HepG2 (cell line): ENCODE results near the gene CLEC16A. TPM values are rescaled to one million over a fixed set of nuclear protein-coding genes. Genes with fewer than 3 reads are reported as not detected.
A peak's percentile ranks its signal among the peaks of the same experiment; 100 is the strongest.

Experiments used
- GTF3A ChIP-seq: sonication (generic); formaldehyde crosslinking; conservative IDR thresholded peaks from 2 replicates; pipeline ENCODE4 v1.4.0; 2020; ENCODE audit warnings: mild to moderate bottlenecking, missing genetic modification reagents
- ISX ChIP-seq: sonication (generic); formaldehyde crosslinking; conservative IDR thresholded peaks from 2 replicates; pipeline ENCODE4 v1.5.0; 2020; ENCODE audit warnings: missing genetic modification reagents
- SMYD3 ChIP-seq: sonication (generic); formaldehyde crosslinking; IDR thresholded peaks from 2 replicates; pipeline ENCODE4 v1.8.1; 2023; ENCODE audit warnings: mild to moderate bottlenecking, missing genetic modification reagents
- SP140L ChIP-seq: sonication (generic); formaldehyde crosslinking; IDR thresholded peaks from 2 replicates; pipeline ENCODE4 v1.4.0; 2020; ENCODE audit warnings: missing genetic modification reagents, borderline replicate concordance
- SRSF9 ChIP-seq: fragments of 200-400 bp; formaldehyde crosslinking; IDR thresholded peaks from 2 replicates; pipeline ENCODE4 v1.6.1; 2018; ENCODE audit warnings: borderline replicate concordance, mild to moderate bottlenecking, low read depth, low read length; ENCODE audit not compliant: insufficient read depth, poor library complexity, severe bottlenecking
- ZBTB4 ChIP-seq: sonication (generic); formaldehyde crosslinking; IDR thresholded peaks from 2 replicates; pipeline ENCODE4 v1.4.0; 2020; ENCODE audit warnings: missing genetic modification reagents, mild to moderate bottlenecking, borderline replicate concordance
- ZNF142 ChIP-seq: sonication (generic); formaldehyde crosslinking; IDR thresholded peaks from 2 replicates; pipeline ENCODE4 v1.4.0; 2020; ENCODE audit warnings: missing genetic modification reagents
- ZNF543 ChIP-seq: sonication (generic); formaldehyde crosslinking; IDR thresholded peaks from 2 replicates; pipeline ENCODE4 v1.4.0; 2020; ENCODE audit warnings: mild to moderate bottlenecking, missing genetic modification reagents
- ZNF839 ChIP-seq: sonication (generic); formaldehyde crosslinking; IDR thresholded peaks from 2 replicates; pipeline ENCODE4 v1.4.0; 2020; ENCODE audit warnings: missing genetic modification reagents, mild to moderate bottlenecking, borderline replicate concordance
- ZNF879 ChIP-seq: sonication (generic); formaldehyde crosslinking; IDR thresholded peaks from 2 replicates; pipeline ENCODE4 v1.8.1; 2023; ENCODE audit warnings: missing genetic modification reagents
- ZSCAN20 ChIP-seq: sonication (generic); formaldehyde crosslinking; IDR thresholded peaks from 2 replicates; pipeline ENCODE4 v1.4.0; 2020; ENCODE audit warnings: missing genetic modification reagents, mild to moderate bottlenecking, borderline replicate concordance
- polyA plus RNA-seq, 8 experiments: library from polyadenylated mRNA; depleted of rRNA in 3 of 8; stranded (reverse) in 7 of 8; unstranded in 1 of 8; fragments of >200 nt; fragmentation: Illumina TruSeq in 4 of 8; extraction: Trizol in 4 of 8; gene quantifications; 2 replicates each; pipeline versions ENCODE4 v1.2.1 to v1.2.3, GENCODE V29; 2011 to 2016; ENCODE audit warnings: low read depth in 4 of 8, missing spikeins in 1 of 8, mixed read lengths in 1 of 8; ENCODE audit not compliant: insufficient read depth in 1 of 8
- total RNA-seq, 5 experiments: library from RNA; depleted of rRNA; stranded (reverse); fragments of >200 nt; fragmentation: Illumina TruSeq; extraction: Trizol; gene quantifications; 2 replicates each; pipeline ENCODE4 v1.2.3, GENCODE V29; 2016; ENCODE audit warnings: low read depth in 1 of 5
- TF ChIP-seq, protein P1 (sequence below): sonication (generic); formaldehyde crosslinking; IDR thresholded peaks from 2 replicates; pipeline ENCODE4 v1.8.1; 2023; ENCODE audit warnings: mild to moderate bottlenecking, inconsistent platforms, moderate library complexity, missing genetic modification reagents, borderline replicate concordance
- TF ChIP-seq, protein P2 (sequence below): sonication (generic); formaldehyde crosslinking; IDR thresholded peaks from 2 replicates; pipeline ENCODE4 v1.8.1; 2023; ENCODE audit warnings: missing genetic modification reagents, inconsistent platforms, borderline replicate concordance

Gene CLEC16A
- total and polyA plus RNA-seq, 2 of the 13 experiments (the other 11 are each of a cell fraction or from before 2014, with no cell fraction given), result 8.5 to 10.3 TPM

GRCh38 chr16:10944249-10945064 lies at the start of gene CLEC16A (continued):
- TF ChIP-seq GTF3A (CRISPR knock-in tag), result peak; percentile 97; the same call in 1 of the 2 replicates
- no peak for TF ChIP-seq ZNF879
- no peak for TF ChIP-seq ZSCAN20 (CRISPR knock-in tag)
- TF ChIP-seq SMYD3 (CRISPR knock-in tag), result no peak
- TF ChIP-seq ISX, result no peak
- peak; percentile 94 for TF ChIP-seq ZNF543 (CRISPR knock-in tag)
- peak; percentile 79; the same call in 1 of the 2 replicates for TF ChIP-seq ZNF142 (CRISPR knock-in tag)
- TF ChIP-seq, protein P1, sequence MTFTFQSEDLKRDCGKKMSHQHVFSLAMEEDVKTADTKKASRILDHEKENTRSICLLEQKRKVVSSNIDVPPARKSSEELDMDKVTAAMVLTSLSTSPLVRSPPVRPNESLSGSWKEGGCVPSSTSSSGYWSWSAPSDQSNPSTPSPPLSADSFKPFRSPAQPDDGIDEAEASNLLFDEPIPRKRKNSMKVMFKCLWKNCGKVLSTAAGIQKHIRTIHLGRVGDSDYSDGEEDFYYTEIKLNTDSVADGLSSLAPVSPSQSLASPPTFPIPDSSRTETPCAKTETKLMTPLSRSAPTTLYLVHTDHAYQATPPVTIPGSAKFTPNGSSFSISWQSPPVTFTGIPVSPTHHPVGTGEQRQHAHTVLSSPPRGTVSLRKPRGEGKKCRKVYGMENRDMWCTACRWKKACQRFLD (CRISPR knock-in tag), result peak; percentile 92
- TF ChIP-seq, protein P2, sequence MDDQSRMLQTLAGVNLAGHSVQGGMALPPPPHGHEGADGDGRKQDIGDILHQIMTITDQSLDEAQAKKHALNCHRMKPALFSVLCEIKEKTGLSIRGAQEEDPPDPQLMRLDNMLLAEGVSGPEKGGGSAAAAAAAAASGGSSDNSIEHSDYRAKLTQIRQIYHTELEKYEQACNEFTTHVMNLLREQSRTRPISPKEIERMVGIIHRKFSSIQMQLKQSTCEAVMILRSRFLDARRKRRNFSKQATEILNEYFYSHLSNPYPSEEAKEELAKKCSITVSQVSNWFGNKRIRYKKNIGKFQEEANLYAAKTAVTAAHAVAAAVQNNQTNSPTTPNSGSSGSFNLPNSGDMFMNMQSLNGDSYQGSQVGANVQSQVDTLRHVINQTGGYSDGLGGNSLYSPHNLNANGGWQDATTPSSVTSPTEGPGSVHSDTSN (CRISPR knock-in tag), result no peak
- TF ChIP-seq ZBTB4 (CRISPR knock-in tag), result peak; percentile 91
- no peak for TF ChIP-seq SRSF9
- TF ChIP-seq SP140L (CRISPR knock-in tag), result no peak; the same call in 1 of the 2 replicates
- TF ChIP-seq ZNF839 (CRISPR knock-in tag), result peak; percentile 91; the same call in 1 of the 2 replicates
